ENCODE data around the gene FRS2.

The FRS2 gene

GRCh38 chr12:69509904-69510827 lies 40.0 kb downstream of the FRS2 start:
- Histone ChIP-seq H3K27ac (no peak overlapping the region), H3K36me3 (0 out of 2 replicates have a peak, but pooled peaks cover 5% of the 10 kb centered on the region), H3K4me1 (0 out of 2 replicates have a peak, but pooled peaks cover 5% of the 10 kb centered on the region), H3K4me2 (no peak overlapping the region), H3K4me3 (no peak overlapping the region), H4K20me1 (peaks cover 96% of the 10 kb centered on the region), H3K27me3 (no peaks in the 10 kb centered on the region), H3K9ac (no peak overlapping the region), H3K9me3 (no peaks in the 10 kb centered on the region)
- TF ChIP-seq Cebpa-rat (IDR thresholded peaks at IDR 0.05) = no peak

DNA sequence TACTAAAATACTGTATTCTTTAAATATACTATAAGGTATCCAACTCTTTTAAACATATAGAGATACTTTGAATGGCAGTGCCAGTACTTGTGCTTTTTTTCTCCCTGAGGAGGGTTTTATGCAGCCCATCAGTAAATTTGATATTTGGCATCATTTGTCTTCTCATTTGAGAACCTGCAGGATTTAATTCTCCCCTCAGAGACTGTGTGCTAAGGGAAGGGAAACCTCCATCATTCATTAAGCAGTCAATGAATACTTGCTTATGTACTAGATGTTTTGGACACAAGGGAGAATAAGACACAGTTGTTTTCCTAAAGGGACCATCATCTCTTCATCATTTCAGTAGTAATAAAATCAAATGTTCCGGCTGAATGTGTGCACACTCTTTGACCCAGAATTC lies 40.8 kb downstream of the FRS2 start:
- Histone ChIP-seq H3K27ac (no peak overlapping the region), H4K20me1 (peaks cover 96% of the 10 kb centered on the region), H3K36me3 (0 out of 2 replicates have a peak, but pooled peaks cover 5% of the 10 kb centered on the region)

DNA sequence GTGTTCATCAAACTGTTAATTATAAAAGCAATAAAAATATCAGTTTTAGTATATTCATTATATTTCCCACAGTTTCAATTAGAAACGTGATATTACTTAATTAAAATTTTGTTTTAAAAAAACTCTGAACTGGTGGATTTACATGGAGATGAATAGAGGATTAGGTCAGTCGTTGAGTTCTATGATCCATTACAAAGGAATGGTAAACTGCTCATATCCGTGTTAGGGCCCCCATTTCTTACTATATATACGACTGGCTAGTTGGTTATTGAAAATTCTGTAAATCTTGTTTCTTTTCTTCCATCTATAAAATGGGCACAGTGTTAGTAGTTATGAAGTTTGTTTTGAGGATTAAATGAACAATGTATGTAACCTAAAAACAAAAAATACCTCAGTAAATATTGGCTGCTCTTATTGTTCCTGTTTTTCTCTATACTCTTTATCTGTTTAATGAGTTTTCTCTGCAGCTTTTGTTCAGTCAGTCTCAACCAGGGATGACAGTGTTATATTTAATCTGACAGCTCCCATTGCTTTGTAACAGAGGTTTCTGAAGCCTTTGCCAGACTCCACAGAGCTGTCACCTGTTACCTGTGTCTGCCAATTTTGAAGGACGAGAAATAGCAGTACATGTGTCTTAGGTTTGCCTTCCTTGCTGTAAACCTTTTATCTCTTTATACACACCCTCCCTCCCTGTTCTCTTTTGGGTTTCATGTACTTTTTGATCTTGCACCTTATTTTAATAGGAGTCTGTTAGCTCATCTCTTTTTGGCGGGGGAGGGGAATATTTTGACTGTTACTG lies 41.5 kb downstream of the FRS2 start:
- H3K36me3 ChIP-seq = 0 out of 2 replicates have a peak, but pooled peaks cover 5% of the 10 kb centered on the region
- H3K9me3 ChIP-seq = no peaks in the 10 kb centered on the region
- H3K27ac ChIP-seq = no peak overlapping the region
- 0 out of 2 replicates have a peak, but pooled peaks cover 5% of the 10 kb centered on the region for H3K4me1 ChIP-seq
- H3K9ac ChIP-seq = no peak overlapping the region
- no peak overlapping the region for H3K4me3 ChIP-seq
- H3K27me3 ChIP-seq = no peaks in the 10 kb centered on the region
- H4K20me1 ChIP-seq = peaks cover 97% of the 10 kb centered on the region
- no peak for TF ChIP-seq Cebpa-rat (IDR thresholded peaks at IDR 0.05)
- H3K4me2 ChIP-seq = no peak overlapping the region

More for the DNA sequence above, 40.8 kb downstream of the FRS2 start:
- Histone ChIP-seq H3K4me1 (0 out of 2 replicates have a peak, but pooled peaks cover 5% of the 10 kb centered on the region), H3K27me3 (no peaks in the 10 kb centered on the region), H3K9ac (no peak overlapping the region), H3K4me2 (no peak overlapping the region), H3K9me3 (no peaks in the 10 kb centered on the region), H3K4me3 (no peak overlapping the region)
- TF ChIP-seq Cebpa-rat (IDR thresholded peaks at IDR 0.05) = no peak

GRCh38 chr12:69512820-69513219 lies 42.6 kb downstream of the FRS2 start:
- Histone ChIP-seq H3K27me3 (no peaks in the 10 kb centered on the region), H3K27ac (no peak overlapping the region), H3K9ac (no peak overlapping the region), H3K9me3 (no peaks in the 10 kb centered on the region), H4K20me1 (peaks cover 93% of the 10 kb centered on the region), H3K36me3 (no peaks in the 10 kb centered on the region), H3K4me2 (no peak overlapping the region), H3K4me1 (0 out of 2 replicates have a peak, but pooled peaks cover 5% of the 10 kb centered on the region), H3K4me3 (no peak overlapping the region)
- no peak for TF ChIP-seq Cebpa-rat (IDR thresholded peaks at IDR 0.05)

DNA sequence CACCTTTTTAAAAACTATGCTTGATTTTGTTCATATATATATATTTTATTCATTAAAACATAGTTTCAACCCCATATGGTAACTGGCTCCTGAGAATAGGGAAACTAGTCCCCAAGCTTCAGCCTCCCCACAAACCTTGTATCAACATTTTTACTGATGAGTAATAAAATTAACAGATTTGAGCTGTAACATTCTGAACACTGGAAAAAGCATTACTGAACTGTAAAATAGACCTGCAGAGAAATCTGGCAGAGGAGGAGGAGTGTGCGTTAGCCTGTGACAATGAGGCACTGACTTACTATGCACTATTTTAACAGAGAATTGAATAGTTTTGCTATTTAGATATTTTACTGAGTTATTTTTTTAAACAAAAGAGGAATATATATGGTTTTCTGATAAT lies 43.1 kb downstream of the FRS2 start:
- no peak overlapping the region for H3K4me2 ChIP-seq
- no peak overlapping the region for H3K9ac ChIP-seq
- no peak overlapping the region for H3K27ac ChIP-seq
- 0 out of 2 replicates have a peak, but pooled peaks cover 5% of the 10 kb centered on the region for H3K4me1 ChIP-seq
- H3K27me3 ChIP-seq = no peaks in the 10 kb centered on the region
- H3K36me3 ChIP-seq = peaks cover 3% of the 10 kb centered on the region; the same call in 1 of the 2 replicates
- no peak for TF ChIP-seq Cebpa-rat (IDR thresholded peaks at IDR 0.05)
- peaks cover 2% of the 10 kb centered on the region; the same call in 1 of the 2 replicates for H3K9me3 ChIP-seq
- H3K4me3 ChIP-seq = no peak overlapping the region
- peaks cover 91% of the 10 kb centered on the region for H4K20me1 ChIP-seq

DNA sequence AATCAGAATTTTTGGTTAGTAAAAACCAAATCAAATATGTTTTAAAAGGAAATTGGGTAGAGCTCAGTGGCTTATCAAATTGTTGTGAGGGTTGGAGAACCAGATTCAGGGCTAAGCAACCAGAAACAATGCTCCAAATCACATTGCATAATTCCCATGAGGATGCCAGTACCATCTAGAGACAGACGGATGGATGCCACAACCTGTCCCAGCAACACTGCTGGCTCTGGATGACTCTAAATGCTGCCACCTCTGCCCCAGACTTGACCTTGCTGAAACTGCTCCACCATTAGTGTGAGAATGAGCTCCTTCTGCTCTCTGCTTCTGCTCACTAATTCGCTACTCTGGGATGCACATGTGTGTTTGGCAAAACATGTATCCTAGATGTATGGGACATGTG lies 43.9 kb downstream of the FRS2 start:
- peaks cover 83% of the 10 kb centered on the region for H4K20me1 ChIP-seq
- peaks cover 10% of the 10 kb centered on the region for H3K9me3 ChIP-seq

DNA sequence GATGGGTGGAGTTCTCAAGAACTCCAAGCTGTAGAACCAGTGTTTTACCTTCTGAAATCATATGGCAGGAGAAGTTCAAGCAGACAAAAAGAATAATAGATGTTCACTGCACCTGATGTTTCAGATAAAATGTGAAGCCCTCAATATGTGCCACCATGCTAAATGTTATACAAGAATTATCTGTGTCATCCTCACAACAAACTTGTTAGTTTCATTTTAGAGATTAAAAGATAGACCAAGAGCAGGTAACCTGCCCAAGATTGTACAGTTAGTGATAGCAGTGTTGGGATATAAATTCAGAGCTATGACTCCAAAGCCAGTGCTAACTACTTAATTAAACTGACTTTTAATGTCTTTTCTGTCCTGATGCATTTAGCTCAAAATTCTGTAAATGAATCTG lies 44.7 kb downstream of the FRS2 start:
- no peak overlapping the region for H3K4me2 ChIP-seq
- peaks cover 16% of the 10 kb centered on the region for H3K9me3 ChIP-seq
- H3K4me3 ChIP-seq = no peak overlapping the region
- no peaks in the 10 kb centered on the region for H3K27me3 ChIP-seq
- H4K20me1 ChIP-seq = peaks cover 76% of the 10 kb centered on the region
- H3K36me3 ChIP-seq = peaks cover 14% of the 10 kb centered on the region; the same call in 1 of the 2 replicates
- H3K4me1 ChIP-seq = 0 out of 2 replicates have a peak, but pooled peaks cover 5% of the 10 kb centered on the region
- no peak overlapping the region for H3K9ac ChIP-seq
- no peak for TF ChIP-seq Cebpa-rat (IDR thresholded peaks at IDR 0.05)
- no peak overlapping the region for H3K27ac ChIP-seq

More for the DNA sequence above, 43.9 kb downstream of the FRS2 start:
- Histone ChIP-seq H3K27me3 (no peaks in the 10 kb centered on the region), H3K9ac (no peak overlapping the region), H3K4me3 (no peak overlapping the region), H3K36me3 (peaks cover 10% of the 10 kb centered on the region; the same call in 1 of the 2 replicates), H3K27ac (no peak overlapping the region), H3K4me1 (0 out of 2 replicates have a peak, but pooled peaks cover 5% of the 10 kb centered on the region), H3K4me2 (no peak overlapping the region)
- no peak for TF ChIP-seq Cebpa-rat (IDR thresholded peaks at IDR 0.05)

GRCh38 chr12:69515394-69515930 lies 45.3 kb downstream of the FRS2 start:
- 0 out of 2 replicates have a peak, but pooled peaks cover 5% of the 10 kb centered on the region for H3K4me1 ChIP-seq
- no peak overlapping the region for H3K9ac ChIP-seq
- H3K36me3 ChIP-seq = peaks cover 14% of the 10 kb centered on the region; the same call in 1 of the 2 replicates
- H3K4me2 ChIP-seq = no peak overlapping the region
- TF ChIP-seq Cebpa-rat (IDR thresholded peaks at IDR 0.05) = no peak
- H3K27me3 ChIP-seq = no peaks in the 10 kb centered on the region
- peaks cover 23% of the 10 kb centered on the region for H3K9me3 ChIP-seq
- H4K20me1 ChIP-seq = peaks cover 69% of the 10 kb centered on the region
- no peak overlapping the region for H3K27ac ChIP-seq
- H3K4me3 ChIP-seq = no peak overlapping the region

DNA sequence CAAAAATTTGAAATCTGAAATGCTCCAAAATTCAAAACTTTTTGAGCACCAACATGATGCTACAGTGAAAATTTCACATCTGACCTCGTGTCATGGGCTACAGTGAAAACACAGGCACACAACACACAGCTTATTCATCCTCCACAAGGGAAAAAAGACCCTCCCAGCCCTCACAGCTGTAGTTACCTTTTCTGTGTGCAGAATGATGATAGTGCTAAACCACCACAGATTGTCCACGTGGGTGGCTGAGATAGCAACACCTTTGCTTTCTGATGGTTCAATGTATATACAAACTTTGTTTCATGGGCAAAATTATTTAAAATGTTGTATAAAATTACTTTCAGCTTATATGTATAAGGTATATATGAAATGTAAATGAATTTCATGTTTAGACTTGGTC lies 46.8 kb downstream of the FRS2 start:
- H3K36me3 ChIP-seq = peaks cover 14% of the 10 kb centered on the region; the same call in 1 of the 2 replicates
- peaks cover 37% of the 10 kb centered on the region for H3K9me3 ChIP-seq
- H3K27me3 ChIP-seq = no peaks in the 10 kb centered on the region
- no peak for TF ChIP-seq Cebpa-rat (IDR thresholded peaks at IDR 0.05)
- no peak overlapping the region for H3K9ac ChIP-seq
- peaks cover 59% of the 10 kb centered on the region for H4K20me1 ChIP-seq
- H3K4me1 ChIP-seq = 0 out of 2 replicates have a peak, but pooled peaks cover 5% of the 10 kb centered on the region
- H3K4me2 ChIP-seq = no peak overlapping the region
- H3K27ac ChIP-seq = no peak overlapping the region
- no peak overlapping the region for H3K4me3 ChIP-seq

Measured in BLaER1 (cell line).